Keratinocyte (primary cell): ENCODE measurements around the gene TRUB1. TPM values are rescaled to one million over a fixed set of nuclear protein-coding genes. Genes with fewer than 3 reads are reported as not detected.

Experiments
- DNase-seq: peaks from one replicate; pipeline ENCODE4 v3.0.0-alpha.2; 2011; ENCODE audit warnings: low read depth, missing footprints, low spot score
- FAIRE-seq: peaks from 2 replicates; lab custom pipeline; 2011; peaks lifted over from hg19 to GRCh38; lab: Jason Lieb, UNC
- H2AFZ ChIP-seq: 2 replicates; pipeline ENCODE4 v1.6.0; 2012; ENCODE audit warnings: low read length, control low read depth, inconsistent platforms; ENCODE audit not compliant: control insufficient read depth
- H3K27ac ChIP-seq: 2 replicates; pipeline ENCODE4 v1.5.1; 2011; ENCODE audit warnings: low read length; ENCODE audit not compliant: control insufficient read depth, insufficient read depth
- H3K27me3 ChIP-seq: 3 replicates; pipeline ENCODE4 v1.6.0; 2011; ENCODE audit warnings: low read length; ENCODE audit not compliant: control insufficient read depth, insufficient read depth; ENCODE audit errors: extremely low read depth
- H3K36me3 ChIP-seq, 2 experiments: 2 replicates in 1 of 2; 3 replicates in 1 of 2; pipeline ENCODE4 v1.5.1; 2011; ENCODE audit warnings: low read length in 2 of 2, mild to moderate bottlenecking in 1 of 2; ENCODE audit not compliant: control insufficient read depth in 2 of 2, insufficient read depth in 2 of 2; ENCODE audit errors: extremely low read depth in 1 of 2
- H3K4me1 ChIP-seq: 3 replicates; pipeline ENCODE4 v1.5.1; 2011; ENCODE audit warnings: low read length; ENCODE audit not compliant: control insufficient read depth, insufficient read depth; ENCODE audit errors: extremely low read depth
- H3K4me2 ChIP-seq: 3 replicates; pipeline ENCODE4 v1.6.0; 2011; ENCODE audit warnings: low read depth, low read length; ENCODE audit not compliant: control insufficient read depth, insufficient read depth; ENCODE audit errors: extremely low read depth
- H3K4me3 ChIP-seq, 3 experiments: fragments of 200-600 bp in 1 of 3; sonication (generic) in 1 of 3; 2 replicates in 2 of 3; 3 replicates in 1 of 3; pipeline ENCODE4 v1.5.1; 2011 to 2016; ENCODE audit warnings: low read length in 3 of 3, mild to moderate bottlenecking in 3 of 3, control low read depth in 2 of 3, inconsistent platforms in 1 of 3, low read depth in 1 of 3, mixed read lengths in 1 of 3, mixed run types in 1 of 3, moderate library complexity in 1 of 3; ENCODE audit not compliant: control insufficient read depth in 2 of 3, insufficient read depth in 2 of 3; ENCODE audit errors: extremely low read depth in 1 of 3
- H3K79me2 ChIP-seq: 2 replicates; pipeline ENCODE4 v1.6.0; 2012; ENCODE audit warnings: low read length; ENCODE audit not compliant: control insufficient read depth, insufficient read depth
- H3K9ac ChIP-seq: 3 replicates; pipeline ENCODE4 v1.6.0; 2011; ENCODE audit warnings: low read length; ENCODE audit not compliant: control insufficient read depth, insufficient read depth; ENCODE audit errors: extremely low read depth
- H3K9me1 ChIP-seq: 3 replicates; pipeline ENCODE4 v1.6.0; 2011; ENCODE audit warnings: low read length; ENCODE audit not compliant: control insufficient read depth, insufficient read depth; ENCODE audit errors: extremely low read depth
- H3K9me3 ChIP-seq: 2 replicates; pipeline ENCODE4 v1.5.1; 2012; ENCODE audit warnings: low read depth, low read length; ENCODE audit not compliant: control insufficient read depth
- H4K20me1 ChIP-seq: 3 replicates; pipeline ENCODE4 v1.6.0; 2011; ENCODE audit warnings: low read length; ENCODE audit not compliant: control insufficient read depth, insufficient read depth; ENCODE audit errors: extremely low read depth
- CTCF ChIP-seq, 3 experiments: IDR thresholded peaks in 1 of 3; conservative IDR thresholded peaks in 1 of 3; optimal IDR thresholded peaks in 1 of 3; 2 replicates in 2 of 3; 3 replicates in 1 of 3; pipeline versions ENCODE3 to v1.5.1; 2011; ENCODE audit warnings: low read length in 3 of 3, mild to moderate bottlenecking in 3 of 3, moderate library complexity in 2 of 3, control low read depth in 1 of 3, inconsistent platforms in 1 of 3; ENCODE audit not compliant: insufficient read depth in 2 of 3; ENCODE audit errors: extremely low read depth in 1 of 3
- EZH2 ChIP-seq: IDR thresholded peaks from one replicate; pipeline ENCODE4 v1.6.1; 2012; ENCODE audit warnings: inconsistent platforms, mild to moderate bottlenecking, low read length, moderate library complexity
- dilution Hi-C: fragments of 300-500 bp; cut with MboI; formaldehyde crosslinking; loops from one replicate; pipeline ENCODE4 v1.7.0; 2020; ENCODE audit warnings: low sequenced_read_pairs; ENCODE audit not compliant: extremely low pct_ligation_motif_present
- polyA plus RNA-seq, 5 experiments: library from polyadenylated mRNA; depleted of rRNA in 3 of 5; stranded (reverse) in 3 of 5; stranded (forward) in 1 of 5; unstranded in 1 of 5; fragments of >200 nt; gene quantifications; 1 replicate in 1 of 5; 2 replicates in 3 of 5; 3 replicates in 1 of 5; pipeline versions ENCODE4 v1.2.1 to v1.2.3, GENCODE V29; 2011 to 2012; ENCODE audit warnings: missing spikeins in 2 of 5, low read depth in 1 of 5, low replicate concordance in 1 of 5

The TRUB1 gene
- polyA plus RNA-seq, 1 donor (not counting 4 experiments of a cell fraction or from before 2014, with no cell fraction given): 20.5 TPM

GRCh38 chr10:114995468-114996247 lies 57.7 kb downstream of the TRUB1 start:
- Histone ChIP-seq H4K20me1 (no peaks in the 10 kb centered on the region), H3K9ac (no peak overlapping the region), H3K9me3 (no peaks in the 10 kb centered on the region), H3K27ac (no peak overlapping the region), H3K4me2 (no peak overlapping the region), H3K4me1 (no peaks in the 10 kb centered on the region), H2AFZ (no peak overlapping the region), H3K4me3 (no peak overlapping the region), H3K9me1 (no peaks in the 10 kb centered on the region), H3K36me3 (no peaks in the 10 kb centered on the region), H3K27me3 (no peaks in the 10 kb centered on the region), H3K79me2 (no peaks in the 10 kb centered on the region)
- DNase-seq (no peak), FAIRE-seq (no peak)
- dilution Hi-C loops: no loop called here
- TF ChIP-seq EZH2: no peak
- no peak for TF ChIP-seq CTCF (optimal IDR thresholded peaks at IDR 0.05 in 1 of 3, IDR thresholded peaks at IDR 0.05 in 1 of 3, conservative IDR thresholded peaks at IDR 0.05 in 1 of 3; ENCODE audit: extremely low read depth in 1 of 3, insufficient read depth in 2 of 3, low read length in 3 of 3)

GRCh38 chr10:114996542-114996941 lies 58.5 kb downstream of the TRUB1 start:
- DNase-seq: no peak

More at GRCh38 chr10:114996542-114996941, 58.5 kb downstream of the TRUB1 start:
- Histone ChIP-seq H2AFZ (no peak overlapping the region), H4K20me1 (no peaks in the 10 kb centered on the region), H3K4me1 (no peaks in the 10 kb centered on the region), H3K27me3 (no peaks in the 10 kb centered on the region), H3K4me3 (no peak overlapping the region), H3K27ac (no peak overlapping the region), H3K9me1 (no peaks in the 10 kb centered on the region), H3K36me3 (no peaks in the 10 kb centered on the region), H3K9me3 (no peaks in the 10 kb centered on the region), H3K9ac (no peak overlapping the region), H3K4me2 (no peak overlapping the region), H3K79me2 (no peaks in the 10 kb centered on the region)
- dilution Hi-C loops: no loop called here
- no peak for TF ChIP-seq EZH2
- TF ChIP-seq CTCF (optimal IDR thresholded peaks at IDR 0.05 in 1 of 3, IDR thresholded peaks at IDR 0.05 in 1 of 3, conservative IDR thresholded peaks at IDR 0.05 in 1 of 3; ENCODE audit: extremely low read depth in 1 of 3, insufficient read depth in 2 of 3, low read length in 3 of 3): no peak
- FAIRE-seq: no peak
